Effector memory CD8-positive, alpha-beta T cell (primary cell): ENCODE data around the gene L1CAM.

Source experiments
- ATAC-seq: fragments of 150-1000 bp; cut with Tn5 transposase; replicated peaks from 2 replicates; pipeline ENCODE4 v1.10.0; 2021; ENCODE audit warnings: mild to moderate bottlenecking, moderate library complexity
- DNase-seq, 3 experiments: peaks; one replicate each; pipeline ENCODE4 v3.0.0; 2021
- H3K27ac Mint-ChIP-seq, 2 donors: one replicate each; pipeline ENCODE4 v1.8.0; 2022; ENCODE audit warnings: mild to moderate bottlenecking in 2 of 2, mixed read lengths in 2 of 2, moderate library complexity in 2 of 2
- H3K27me3 Mint-ChIP-seq, 2 donors: one replicate each; pipeline ENCODE4 v1.8.0; 2022; ENCODE audit warnings: mixed read lengths in 2 of 2
- H3K36me3 Mint-ChIP-seq: one replicate; pipeline ENCODE4 v1.8.0; 2022; ENCODE audit warnings: mild to moderate bottlenecking, moderate library complexity, mixed read lengths; ENCODE audit not compliant: insufficient read depth
- H3K4me1 Mint-ChIP-seq, 2 donors: one replicate each; pipeline ENCODE4 v1.8.0; 2022; ENCODE audit warnings: low read depth in 2 of 2, mixed read lengths in 2 of 2
- H3K4me3 Mint-ChIP-seq, 2 donors: one replicate each; pipeline ENCODE4 v1.8.0; 2022; ENCODE audit warnings: mild to moderate bottlenecking in 2 of 2, mixed read lengths in 2 of 2, moderate library complexity in 2 of 2
- H3K9me3 Mint-ChIP-seq, 2 donors: one replicate each; pipeline ENCODE4 v1.8.0; 2022; ENCODE audit warnings: mixed read lengths in 2 of 2
- total RNA-seq, 9 experiments: gene quantifications; one replicate each; lab custom pipeline; 2026; lab: John Stamatoyannopoulos, UW

The L1CAM gene, protein sequence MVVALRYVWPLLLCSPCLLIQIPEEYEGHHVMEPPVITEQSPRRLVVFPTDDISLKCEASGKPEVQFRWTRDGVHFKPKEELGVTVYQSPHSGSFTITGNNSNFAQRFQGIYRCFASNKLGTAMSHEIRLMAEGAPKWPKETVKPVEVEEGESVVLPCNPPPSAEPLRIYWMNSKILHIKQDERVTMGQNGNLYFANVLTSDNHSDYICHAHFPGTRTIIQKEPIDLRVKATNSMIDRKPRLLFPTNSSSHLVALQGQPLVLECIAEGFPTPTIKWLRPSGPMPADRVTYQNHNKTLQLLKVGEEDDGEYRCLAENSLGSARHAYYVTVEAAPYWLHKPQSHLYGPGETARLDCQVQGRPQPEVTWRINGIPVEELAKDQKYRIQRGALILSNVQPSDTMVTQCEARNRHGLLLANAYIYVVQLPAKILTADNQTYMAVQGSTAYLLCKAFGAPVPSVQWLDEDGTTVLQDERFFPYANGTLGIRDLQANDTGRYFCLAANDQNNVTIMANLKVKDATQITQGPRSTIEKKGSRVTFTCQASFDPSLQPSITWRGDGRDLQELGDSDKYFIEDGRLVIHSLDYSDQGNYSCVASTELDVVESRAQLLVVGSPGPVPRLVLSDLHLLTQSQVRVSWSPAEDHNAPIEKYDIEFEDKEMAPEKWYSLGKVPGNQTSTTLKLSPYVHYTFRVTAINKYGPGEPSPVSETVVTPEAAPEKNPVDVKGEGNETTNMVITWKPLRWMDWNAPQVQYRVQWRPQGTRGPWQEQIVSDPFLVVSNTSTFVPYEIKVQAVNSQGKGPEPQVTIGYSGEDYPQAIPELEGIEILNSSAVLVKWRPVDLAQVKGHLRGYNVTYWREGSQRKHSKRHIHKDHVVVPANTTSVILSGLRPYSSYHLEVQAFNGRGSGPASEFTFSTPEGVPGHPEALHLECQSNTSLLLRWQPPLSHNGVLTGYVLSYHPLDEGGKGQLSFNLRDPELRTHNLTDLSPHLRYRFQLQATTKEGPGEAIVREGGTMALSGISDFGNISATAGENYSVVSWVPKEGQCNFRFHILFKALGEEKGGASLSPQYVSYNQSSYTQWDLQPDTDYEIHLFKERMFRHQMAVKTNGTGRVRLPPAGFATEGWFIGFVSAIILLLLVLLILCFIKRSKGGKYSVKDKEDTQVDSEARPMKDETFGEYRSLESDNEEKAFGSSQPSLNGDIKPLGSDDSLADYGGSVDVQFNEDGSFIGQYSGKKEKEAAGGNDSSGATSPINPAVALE
- 0.38 to 8.6 (median 0.53) reads per million in 9 experiments for total RNA-seq

DNA sequence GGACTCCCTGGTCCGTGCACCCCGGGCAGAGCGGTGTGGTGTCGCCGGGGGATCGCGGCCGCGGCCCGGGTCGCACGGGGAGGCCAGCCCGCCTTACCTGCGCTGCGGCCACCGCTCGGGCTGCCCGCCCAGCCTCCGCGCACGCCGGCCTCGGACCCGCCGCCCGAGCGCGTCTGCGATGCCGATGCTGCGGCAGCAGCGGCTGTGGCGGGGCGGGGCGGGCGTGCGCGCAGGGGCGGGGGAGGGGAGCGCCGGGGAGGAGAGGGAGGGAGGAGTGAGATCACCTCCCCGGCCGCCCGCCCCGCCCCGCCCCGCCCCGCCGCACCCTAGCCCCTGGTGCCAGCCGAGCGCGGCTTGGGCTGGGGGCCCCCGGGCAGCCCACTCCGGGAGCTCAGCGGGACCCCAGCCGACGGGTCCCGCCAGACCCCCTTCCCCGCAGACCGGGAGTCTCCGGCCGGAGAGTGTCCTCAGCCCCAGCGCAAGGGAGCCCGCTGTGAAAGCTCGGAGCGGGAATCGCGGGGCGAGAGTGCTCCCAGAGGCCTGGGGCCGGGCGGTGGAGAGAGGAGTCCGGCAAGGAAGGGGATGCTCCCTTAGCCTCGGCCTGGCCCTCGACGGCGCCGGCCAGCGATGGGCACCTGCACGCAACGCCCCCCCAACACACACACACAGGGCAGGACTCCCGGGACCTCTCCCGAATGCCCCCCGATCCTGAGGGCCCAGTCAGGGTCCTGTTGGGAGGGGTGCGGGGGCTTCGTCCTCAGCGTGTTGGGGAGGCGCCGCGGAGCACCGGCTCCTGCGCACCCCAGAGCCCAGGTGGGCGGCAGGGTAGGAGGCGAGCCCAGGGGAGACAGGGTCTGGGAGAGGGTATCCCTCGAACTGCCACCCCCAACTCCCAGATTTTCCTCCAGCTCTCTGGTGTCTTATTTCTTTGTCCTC, at the start of gene L1CAM:
TSS of gene L1CAM (minus strand) at position 206 of the 936 bp plus-strand sequence. CDS start 10,337 bp downstream, outside the sequence.
- peaks cover 3% of the 10 kb centered on the region for H3K36me3 Mint-ChIP-seq
- no peak within 1 kb of the TSS for H3K27ac Mint-ChIP-seq
- peak within 1 kb of the TSS in 1 of 2 donors; percentile 59 for H3K4me3 Mint-ChIP-seq
- ATAC-seq (peak; percentile 51), DNase-seq (no peak)
- H3K27me3 Mint-ChIP-seq, result peaks cover 6 to 33% of the 10 kb centered on the region in 2 donors
- H3K4me1 Mint-ChIP-seq, result no peaks in the 10 kb centered on the region
- H3K9me3 Mint-ChIP-seq, result no peaks in the 10 kb centered on the region

DNA sequence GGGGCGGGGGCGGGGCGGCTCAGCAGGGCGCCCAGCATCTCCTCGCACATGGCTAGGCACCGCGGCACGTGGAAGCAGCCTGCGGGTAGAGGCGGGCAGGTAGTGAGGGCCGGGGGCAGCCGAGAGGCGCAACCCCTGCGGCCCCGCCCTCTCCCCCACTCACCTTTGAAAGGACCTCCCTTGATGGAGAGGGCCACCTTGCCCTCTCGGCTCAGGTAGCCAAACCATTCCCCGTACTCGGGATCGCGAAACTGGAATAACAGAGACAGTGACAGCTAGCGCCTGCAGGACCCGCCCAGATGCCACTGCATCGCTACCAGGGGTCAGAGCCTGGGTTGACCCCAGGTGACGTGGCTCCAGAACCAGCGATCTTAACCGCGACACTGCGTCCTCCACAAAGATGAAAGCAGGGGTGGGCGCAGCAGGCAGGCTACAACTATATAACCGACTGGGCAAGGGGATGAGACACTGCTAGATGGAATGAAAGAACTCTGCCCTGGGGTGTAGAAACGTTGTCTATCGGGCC, 49.4 kb upstream of the L1CAM start:
- no peaks in the 10 kb centered on the region for H3K27me3 Mint-ChIP-seq
- DNase-seq (no peak), ATAC-seq (peak; percentile 6)
- H3K9me3 Mint-ChIP-seq, result no peaks in the 10 kb centered on the region
- H3K4me3 Mint-ChIP-seq, result peak overlapping the region; percentile 66 to 69
- peaks cover 7% of the 10 kb centered on the region for H3K36me3 Mint-ChIP-seq
- H3K4me1 Mint-ChIP-seq, result peaks cover 10 to 11% of the 10 kb centered on the region in 2 donors
- H3K27ac Mint-ChIP-seq, result peak overlapping the region in 1 of 2 donors; percentile 38

DNA sequence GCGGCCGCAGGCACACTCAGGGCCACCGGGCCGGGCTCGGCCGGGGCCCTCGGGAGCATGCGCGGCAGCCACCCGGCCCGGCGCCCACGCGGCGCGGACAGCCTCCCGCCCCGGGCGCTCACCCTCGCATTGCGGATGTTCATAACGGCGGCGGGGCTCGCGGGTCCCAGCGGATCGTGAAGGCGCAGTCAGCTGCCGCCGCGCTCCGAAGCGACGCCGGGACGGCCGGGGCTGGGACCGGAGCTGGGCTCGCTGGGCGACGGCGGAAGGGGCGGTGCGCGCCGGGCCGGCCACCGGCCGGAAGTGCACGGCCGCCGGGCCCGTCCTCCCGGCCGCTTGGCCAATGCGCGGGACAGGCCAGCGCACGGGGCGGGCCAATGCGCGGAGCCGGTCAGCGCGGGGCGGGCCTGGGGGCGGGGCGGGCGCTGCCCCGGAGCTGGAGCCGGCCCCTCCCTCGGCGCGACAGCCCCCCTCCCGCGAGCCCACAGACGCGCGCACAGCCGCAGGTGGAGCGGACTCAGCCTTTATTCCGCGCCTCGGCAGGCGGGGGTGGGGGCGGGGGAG, 48.9 kb upstream of the L1CAM start, which contains the start of gene NAA10:
TSS of gene NAA10 (minus strand) at position 276 of the 564 bp plus-strand sequence. CDS start at position 143, 133 bp downstream.
- Mint-ChIP-seq H3K27ac (peak within 1 kb of the TSS; percentile 41 to 65), H3K9me3 (no peaks in the 10 kb centered on the region), H3K4me1 (peaks cover 10 to 11% of the 10 kb centered on the region in 2 donors), H3K36me3 (peaks cover 12% of the 10 kb centered on the region), H3K4me3 (peak within 1 kb of the TSS; percentile 82 to 83), H3K27me3 (no peaks in the 10 kb centered on the region)
- peak in 2 of 3 experiments; percentile 22 to 31 for DNase-seq
- peak; percentile 78 for ATAC-seq

DNA sequence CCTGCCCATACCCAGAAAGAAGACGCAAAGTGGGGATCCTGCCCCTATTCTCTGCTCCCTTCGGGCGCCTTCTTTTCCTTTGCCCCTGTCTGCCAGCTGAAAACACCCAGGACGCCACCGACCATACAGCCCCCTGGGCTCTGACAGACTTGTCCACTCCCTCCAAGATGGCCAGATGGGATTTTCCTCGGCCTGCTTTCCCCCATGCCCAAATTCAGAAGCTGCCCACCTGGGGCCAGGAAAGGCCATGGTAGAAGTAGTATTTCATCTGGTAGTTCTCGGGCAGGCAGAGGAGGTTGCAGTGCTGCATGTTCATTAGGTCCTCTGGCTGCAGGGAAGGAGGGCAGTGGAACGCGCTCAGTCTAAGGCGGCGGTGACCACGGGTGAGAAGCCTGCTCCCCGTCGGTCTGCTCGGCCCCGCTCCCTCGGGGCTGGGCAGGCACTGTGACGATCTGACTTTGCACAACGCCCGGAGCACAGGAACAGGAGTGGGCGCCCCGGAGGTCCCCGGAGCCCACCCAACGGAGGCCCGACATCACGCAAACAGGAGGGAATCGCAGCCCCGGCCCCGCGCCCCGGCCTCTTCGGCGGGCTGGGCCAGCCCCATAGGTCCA, 48.3 kb upstream of the L1CAM start:
- Mint-ChIP-seq H3K4me1 (peaks cover 10 to 13% of the 10 kb centered on the region in 2 donors), H3K27me3 (no peaks in the 10 kb centered on the region), H3K4me3 (peak overlapping the region; percentile 82 to 83), H3K27ac (peak overlapping the region; percentile 41 to 65), H3K9me3 (no peaks in the 10 kb centered on the region), H3K36me3 (peaks cover 12% of the 10 kb centered on the region)
- ATAC-seq (peak; percentile 26), DNase-seq (no peak)

DNA sequence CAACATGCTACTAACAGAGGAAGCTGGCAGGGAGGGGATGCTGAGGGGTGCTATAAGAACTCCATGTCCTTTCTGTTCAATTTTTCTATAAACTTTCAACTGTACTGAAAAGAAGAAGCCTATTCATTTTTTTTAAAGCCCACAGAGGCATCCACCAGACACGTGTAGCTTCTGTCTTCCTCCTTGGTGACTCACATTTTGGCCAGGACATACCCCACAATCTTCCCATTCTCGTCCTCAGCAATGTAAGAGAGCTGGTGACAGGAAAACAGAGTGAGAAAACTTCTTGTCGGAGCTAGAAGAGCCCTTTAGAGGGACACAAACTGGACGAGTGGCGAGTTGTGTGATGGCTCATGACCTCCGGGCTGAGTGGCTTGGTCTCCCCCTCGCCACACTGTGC, 47.8 kb upstream of the L1CAM start:
- H3K4me1 Mint-ChIP-seq, result peaks cover 10 to 13% of the 10 kb centered on the region in 2 donors
- no peaks in the 10 kb centered on the region for H3K27me3 Mint-ChIP-seq
- H3K36me3 Mint-ChIP-seq, result peaks cover 12% of the 10 kb centered on the region
- ATAC-seq (no peak), DNase-seq (no peak)
- peak overlapping the region; percentile 41 to 65 for H3K27ac Mint-ChIP-seq
- H3K9me3 Mint-ChIP-seq, result no peaks in the 10 kb centered on the region
- H3K4me3 Mint-ChIP-seq, result peak overlapping the region; percentile 82 to 83

DNA sequence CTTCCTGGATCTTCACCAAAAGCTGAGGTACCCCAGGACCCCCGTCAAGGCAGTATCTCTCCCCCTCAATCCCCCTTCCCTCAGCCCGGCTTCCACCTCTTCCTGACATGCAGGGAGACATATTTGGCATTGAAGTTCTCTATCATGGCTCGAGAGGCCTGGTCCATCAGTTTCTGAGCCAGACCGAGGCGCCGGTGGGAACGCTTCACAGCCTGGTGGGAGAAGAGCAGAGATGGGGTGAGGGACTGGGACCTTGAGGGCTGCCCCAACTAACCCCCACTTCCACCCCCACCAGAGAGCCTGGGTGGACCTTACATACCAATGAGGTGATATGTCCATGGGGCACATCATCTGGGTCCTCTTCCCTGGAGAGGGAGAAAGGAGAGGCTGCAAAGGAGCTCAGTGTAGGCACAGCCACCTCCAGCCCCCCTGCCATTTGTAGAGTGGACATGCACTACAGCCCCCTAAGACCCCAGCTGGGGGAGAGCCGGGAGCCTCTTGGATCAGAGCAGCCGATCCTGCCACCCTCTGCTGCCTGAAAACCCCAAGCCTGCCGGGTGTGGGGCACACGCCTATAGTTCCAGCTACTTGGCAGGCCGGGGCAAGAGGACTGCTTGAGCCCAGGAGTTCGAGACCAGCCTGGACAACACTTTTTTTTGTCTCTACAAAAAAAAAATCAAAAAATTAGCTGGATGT, 46.4 kb upstream of the L1CAM start:
- Mint-ChIP-seq H3K4me3 (peak overlapping the region in 1 of 2 donors; percentile 21), H3K4me1 (peaks cover 15 to 19% of the 10 kb centered on the region in 2 donors), H3K27ac (no peak overlapping the region), H3K9me3 (no peaks in the 10 kb centered on the region), H3K27me3 (no peaks in the 10 kb centered on the region), H3K36me3 (peaks cover 22% of the 10 kb centered on the region)
- no peak for DNase-seq
- ATAC-seq, result no peak

DNA sequence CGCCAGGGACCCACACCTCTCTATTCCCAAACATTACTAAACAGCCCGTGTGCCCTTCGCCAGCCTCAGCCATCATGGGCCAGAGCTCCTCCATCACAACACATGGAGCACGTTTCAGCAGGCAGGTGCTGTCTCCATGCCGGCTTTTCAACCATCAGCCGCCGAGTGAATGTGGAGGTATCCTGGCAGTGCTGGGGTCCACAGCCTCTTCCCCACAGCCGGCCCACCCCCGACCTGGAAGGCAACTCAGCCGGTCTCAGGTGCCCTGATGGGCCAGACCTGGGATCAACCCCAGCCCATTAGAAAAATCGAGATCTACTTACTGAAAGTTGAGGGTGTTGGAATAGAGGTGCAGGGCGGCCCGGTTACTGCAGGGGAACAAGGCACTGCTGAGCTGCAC, 45.8 kb upstream of the L1CAM start:
- peaks cover 28% of the 10 kb centered on the region for H3K36me3 Mint-ChIP-seq
- H3K27ac Mint-ChIP-seq, result peak overlapping the region in 1 of 2 donors; percentile 24
- DNase-seq, result no peak

DNA sequence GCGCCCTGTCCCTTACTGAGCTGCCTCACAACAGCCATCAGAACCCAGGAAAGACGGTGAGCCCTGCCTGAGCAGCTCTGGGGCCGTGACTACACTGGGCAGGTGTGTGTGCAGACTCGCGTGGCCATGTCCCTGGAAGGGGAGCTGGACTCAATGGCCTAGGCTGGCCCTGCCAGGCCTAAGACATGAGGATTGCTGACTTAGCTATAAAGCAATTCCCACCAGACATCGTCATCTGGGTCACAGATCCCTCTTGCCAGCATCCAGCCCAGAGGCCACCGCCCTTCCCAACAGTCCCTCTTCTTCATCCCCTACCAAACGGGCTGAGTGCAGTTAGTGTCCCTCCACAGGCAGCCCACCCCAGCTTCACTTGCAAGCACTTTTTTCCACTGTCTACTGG, 45.2 kb upstream of the L1CAM start:
- Mint-ChIP-seq H3K9me3 (no peaks in the 10 kb centered on the region), H3K4me3 (peak overlapping the region in 1 of 2 donors; percentile 28), H3K36me3 (peaks cover 33% of the 10 kb centered on the region), H3K27me3 (no peaks in the 10 kb centered on the region), H3K27ac (peak overlapping the region in 1 of 2 donors; percentile 24), H3K4me1 (peaks cover 18 to 28% of the 10 kb centered on the region in 2 donors)
- DNase-seq (no peak), ATAC-seq (no peak)

More for the DNA sequence above, 45.8 kb upstream of the L1CAM start:
- Mint-ChIP-seq H3K27me3 (no peaks in the 10 kb centered on the region), H3K4me1 (peaks cover 21 to 24% of the 10 kb centered on the region in 2 donors), H3K4me3 (peak overlapping the region in 1 of 2 donors; percentile 28), H3K9me3 (no peaks in the 10 kb centered on the region)
- no peak for ATAC-seq

DNA sequence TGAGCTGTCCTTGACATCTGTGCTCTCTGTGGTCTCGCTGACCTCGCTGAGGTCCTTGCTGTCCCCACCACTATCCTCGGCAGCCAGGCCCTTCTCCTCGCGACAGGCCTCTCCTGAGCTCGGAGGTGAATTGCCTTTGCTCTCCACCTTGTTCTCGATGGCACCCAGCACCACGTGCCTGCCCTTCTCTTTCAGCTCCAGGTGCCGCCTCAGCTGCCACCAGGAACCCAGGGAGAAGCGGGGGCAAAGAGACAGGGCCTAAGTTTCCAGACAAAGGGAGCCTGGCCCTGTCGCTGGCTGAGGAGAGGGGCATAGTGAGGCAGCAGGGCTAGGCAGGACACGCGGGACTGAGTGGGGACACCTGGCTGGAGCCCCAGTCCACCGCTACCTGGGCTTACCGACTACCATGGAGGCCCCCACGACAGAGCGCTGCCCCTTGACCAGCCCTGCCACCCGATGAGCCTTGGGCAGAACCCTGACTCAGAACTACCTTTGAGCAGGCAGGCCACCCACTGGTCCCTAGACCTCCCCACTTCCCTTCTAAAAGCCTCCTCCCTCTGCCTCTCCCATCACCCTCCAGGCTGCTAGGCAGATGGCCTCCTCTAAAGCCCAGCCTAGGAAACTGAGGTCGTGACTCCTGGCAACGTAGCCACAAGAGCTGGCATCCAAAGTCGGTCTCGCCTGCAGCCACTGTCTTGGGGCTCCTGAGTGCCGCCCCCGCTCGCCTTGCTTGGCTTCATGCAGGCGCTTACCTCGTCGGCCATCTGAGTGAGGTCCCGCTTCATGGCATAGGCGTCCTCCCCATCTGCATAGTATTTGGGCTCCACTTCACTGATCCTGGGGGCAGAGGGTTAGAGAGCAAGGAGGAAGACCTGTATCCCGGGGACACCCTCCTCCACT, 44.3 kb upstream of the L1CAM start:
- H3K4me1 Mint-ChIP-seq, result peaks cover 21 to 28% of the 10 kb centered on the region in 2 donors
- DNase-seq (no peak), ATAC-seq (no peak)
- H3K4me3 Mint-ChIP-seq, result no peak overlapping the region
- peaks cover 42% of the 10 kb centered on the region for H3K36me3 Mint-ChIP-seq
- no peaks in the 10 kb centered on the region for H3K9me3 Mint-ChIP-seq
- H3K27me3 Mint-ChIP-seq, result no peaks in the 10 kb centered on the region
- H3K27ac Mint-ChIP-seq, result peak overlapping the region in 1 of 2 donors; percentile 12

DNA sequence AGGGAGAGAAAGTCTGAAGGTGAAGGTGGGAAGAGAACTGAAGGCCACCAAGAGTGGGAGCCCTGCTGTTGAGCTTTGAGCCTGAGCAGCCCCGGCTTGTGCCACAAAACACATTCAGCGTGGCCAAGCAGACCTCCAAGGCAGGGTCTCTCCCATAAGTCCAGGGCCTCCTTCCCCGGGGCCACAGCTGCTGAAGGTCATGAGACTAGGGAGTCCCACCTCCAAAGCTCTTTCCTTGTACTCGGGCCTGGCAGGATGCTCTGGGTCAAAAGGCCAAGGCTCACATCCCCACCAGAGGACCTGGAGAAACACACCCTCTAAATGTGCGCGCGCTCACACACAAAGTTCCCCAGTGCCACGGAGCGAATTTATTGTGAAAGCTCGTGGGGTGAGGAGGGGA, 43.6 kb upstream of the L1CAM start:
- Mint-ChIP-seq H3K27ac (peak overlapping the region in 1 of 2 donors; percentile 99), H3K27me3 (no peaks in the 10 kb centered on the region), H3K4me3 (no peak overlapping the region), H3K4me1 (peaks cover 21 to 29% of the 10 kb centered on the region in 2 donors), H3K36me3 (peaks cover 42% of the 10 kb centered on the region), H3K9me3 (no peaks in the 10 kb centered on the region)
- no peak for DNase-seq
- ATAC-seq, result no peak
